Sigmoid colon (tissue), 7 donors: ENCODE results near the gene SGTA. TPM values are rescaled to one million over a fixed set of nuclear protein-coding genes. Genes with fewer than 3 reads are reported as not detected.

Source experiments
- DNase-seq: peaks from one replicate; pipeline ENCODE4 v3.0.0-alpha.2; 2019
- H3K27ac ChIP-seq, 4 donors: fragments of 200-600 bp; sonication (generic); one replicate each; pipeline ENCODE4 v1.5.1; 2016 to 2019; ENCODE audit warnings: mild to moderate bottlenecking in 1 of 4
- H3K27me3 ChIP-seq, 3 donors: fragments of 200-600 bp; sonication (generic); one replicate each; pipeline ENCODE4 v1.5.1; 2019; ENCODE audit warnings: mild to moderate bottlenecking in 1 of 3
- H3K36me3 ChIP-seq, 4 donors: fragments of 200-600 bp; sonication (generic); one replicate each; pipeline ENCODE4 v1.5.1; 2016 to 2019
- H3K4me1 ChIP-seq, 4 donors: fragments of 200-600 bp; sonication (generic); one replicate each; pipeline ENCODE4 v1.5.1; 2017 to 2019
- H3K4me3 ChIP-seq, 4 donors: fragments of 200-600 bp; sonication (generic); one replicate each; pipeline ENCODE4 v1.5.1; 2017 to 2019; ENCODE audit warnings: mild to moderate bottlenecking in 2 of 4, moderate library complexity in 1 of 4
- H3K9me3 ChIP-seq, 4 donors: fragments of 200-600 bp in 3 of 4; sonication (generic) in 3 of 4; one replicate each; pipeline versions ENCODE4 v1.5.1 to v1.6.1; 2013 to 2019
- EP300 ChIP-seq, 4 donors: sonication (generic); formaldehyde crosslinking; IDR thresholded peaks; one replicate each; pipeline ENCODE4 v1.6.1; 2017; ENCODE audit warnings: antibody characterized with exemption in 4 of 4
- POLR2A ChIP-seq, 2 donors: fragments of 450-650 bp; IDR thresholded peaks; one replicate each; pipeline ENCODE4 v1.6.1; 2016; ENCODE audit warnings: antibody characterized with exemption in 2 of 2, mild to moderate bottlenecking in 2 of 2, moderate library complexity in 2 of 2
- POLR2AphosphoS5 ChIP-seq, 4 donors: sonication (generic); formaldehyde crosslinking; IDR thresholded peaks; one replicate each; pipeline ENCODE4 v1.6.1; 2017; ENCODE audit warnings: antibody characterized with exemption in 4 of 4
- WGBS, 2 donors: extraction: QIAGEN DNeasy Blood & Tissue Kit; methylation state at CpG; one replicate each; pipeline ENCODE4 v1.1.7; 2013; 5-methylcytosine and 5-hydroxymethylcytosine counted together
- intact Hi-C: fragments of 100-400 bp; cut with DNase I; formaldehyde crosslinking; loops from one replicate; pipeline ENCODE4 v1.15.1; 2023
- polyA plus RNA-seq, 3 donors: library from polyadenylated mRNA; stranded (reverse); fragments of 200-250 nt; gene quantifications; one replicate each; pipeline ENCODE4 v1.2.3, GENCODE V29; 2013
- total RNA-seq, 4 donors: library from RNA; depleted of rRNA; stranded (reverse); fragments of >200 nt; gene quantifications; one replicate each; pipeline ENCODE4 v1.1.0, GENCODE V29; 2016
- TF ChIP-seq, protein P1 (sequence below), 4 experiments: fragments of 450-650 bp in 3 of 4; fragments of 200-600 bp in 1 of 4; IDR thresholded peaks; one replicate each; pipeline ENCODE4 v1.5.1; 2016 to 2019; ENCODE audit warnings: antibody characterized with exemption in 4 of 4, mild to moderate bottlenecking in 3 of 4, moderate library complexity in 2 of 4
- donor health status: healthy with polysubstance abuse.
- donor health status: Bipolar disorder and iron deficiency.
- donor health status: healthy.

The SGTA gene
- total and polyA plus RNA-seq, 7 donors, result 42.5 to 80.7 (median 48.1) TPM

DNA sequence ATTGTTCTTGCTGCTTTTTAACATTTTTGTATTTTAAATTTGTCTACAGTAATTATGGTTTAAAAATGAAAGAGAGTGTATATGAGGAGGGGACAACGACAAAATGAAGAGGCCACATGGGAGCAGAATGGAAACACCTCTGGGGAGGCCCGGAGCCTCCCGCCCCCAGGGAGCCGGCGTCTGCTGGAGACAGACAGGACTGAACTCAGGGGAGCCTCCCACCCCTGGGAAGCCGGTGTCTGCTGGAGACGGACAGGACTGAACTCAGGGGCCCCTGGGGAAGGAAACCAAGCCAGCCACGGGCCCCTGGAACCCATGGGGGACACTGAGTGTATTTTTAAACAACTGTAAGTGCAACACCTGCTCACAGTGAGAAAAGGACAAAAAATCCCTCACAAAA is 26.6 kb downstream of the SGTA start:
- 72 to 91% methylated on average over 8 of the region's 8 CpGs for WGBS, 2 donors
- DNase-seq, result no peak
- intact Hi-C loops, result no loop called here
- H3K27ac ChIP-seq, result no peak overlapping the region
- H3K36me3 ChIP-seq, result peaks cover 30 to 69% (median 44%) of the 10 kb centered on the region in 4 donors
- H3K27me3 ChIP-seq, result no peaks in the 10 kb centered on the region
- TF ChIP-seq EP300 (IDR thresholded peaks at IDR 0.05) (no peak), POLR2A (IDR thresholded peaks at IDR 0.05) (no peak), POLR2AphosphoS5 (IDR thresholded peaks at IDR 0.05) (no peak)
- TF ChIP-seq, protein P1, sequence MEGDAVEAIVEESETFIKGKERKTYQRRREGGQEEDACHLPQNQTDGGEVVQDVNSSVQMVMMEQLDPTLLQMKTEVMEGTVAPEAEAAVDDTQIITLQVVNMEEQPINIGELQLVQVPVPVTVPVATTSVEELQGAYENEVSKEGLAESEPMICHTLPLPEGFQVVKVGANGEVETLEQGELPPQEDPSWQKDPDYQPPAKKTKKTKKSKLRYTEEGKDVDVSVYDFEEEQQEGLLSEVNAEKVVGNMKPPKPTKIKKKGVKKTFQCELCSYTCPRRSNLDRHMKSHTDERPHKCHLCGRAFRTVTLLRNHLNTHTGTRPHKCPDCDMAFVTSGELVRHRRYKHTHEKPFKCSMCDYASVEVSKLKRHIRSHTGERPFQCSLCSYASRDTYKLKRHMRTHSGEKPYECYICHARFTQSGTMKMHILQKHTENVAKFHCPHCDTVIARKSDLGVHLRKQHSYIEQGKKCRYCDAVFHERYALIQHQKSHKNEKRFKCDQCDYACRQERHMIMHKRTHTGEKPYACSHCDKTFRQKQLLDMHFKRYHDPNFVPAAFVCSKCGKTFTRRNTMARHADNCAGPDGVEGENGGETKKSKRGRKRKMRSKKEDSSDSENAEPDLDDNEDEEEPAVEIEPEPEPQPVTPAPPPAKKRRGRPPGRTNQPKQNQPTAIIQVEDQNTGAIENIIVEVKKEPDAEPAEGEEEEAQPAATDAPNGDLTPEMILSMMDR (IDR thresholded peaks at IDR 0.05), result no peak
- H3K9me3 ChIP-seq, result no peaks in the 10 kb centered on the region
- no peaks in the 10 kb centered on the region for H3K4me1 ChIP-seq
- H3K4me3 ChIP-seq, result no peak overlapping the region

DNA sequence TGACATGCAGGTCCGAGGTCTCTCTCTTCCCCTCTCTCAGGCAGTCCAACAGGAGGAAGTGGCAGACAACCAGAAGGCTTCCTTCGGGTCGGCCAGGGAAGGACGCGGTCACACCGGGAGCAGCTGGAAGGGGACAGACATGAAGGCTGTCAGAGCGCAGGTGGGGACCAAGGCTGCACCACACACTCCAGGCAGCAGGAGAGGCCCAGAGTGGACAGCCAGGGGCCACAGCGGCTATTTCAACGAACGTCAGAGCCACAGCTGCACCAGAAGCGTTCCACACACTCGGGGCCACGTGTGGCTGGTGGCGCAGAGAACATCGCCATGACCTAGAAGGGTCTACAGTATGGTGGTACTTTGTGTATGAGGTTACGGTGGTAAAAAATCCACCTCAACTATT is 27.3 kb downstream of the SGTA start:
- intact Hi-C loops, result no loop called here
- TF ChIP-seq POLR2A (IDR thresholded peaks at IDR 0.05) (no peak), POLR2AphosphoS5 (IDR thresholded peaks at IDR 0.05) (no peak), EP300 (IDR thresholded peaks at IDR 0.05) (no peak)
- TF ChIP-seq, protein P1 (IDR thresholded peaks at IDR 0.05), result no peak
- Histone ChIP-seq H3K4me1 (no peaks in the 10 kb centered on the region), H3K27me3 (no peaks in the 10 kb centered on the region), H3K9me3 (no peaks in the 10 kb centered on the region), H3K36me3 (peaks cover 27 to 62% (median 40%) of the 10 kb centered on the region in 4 donors), H3K4me3 (no peak overlapping the region), H3K27ac (no peak overlapping the region)
- no peak for DNase-seq
- WGBS, 2 donors, result 94% methylated on average over 16 of the region's 16 CpGs

DNA sequence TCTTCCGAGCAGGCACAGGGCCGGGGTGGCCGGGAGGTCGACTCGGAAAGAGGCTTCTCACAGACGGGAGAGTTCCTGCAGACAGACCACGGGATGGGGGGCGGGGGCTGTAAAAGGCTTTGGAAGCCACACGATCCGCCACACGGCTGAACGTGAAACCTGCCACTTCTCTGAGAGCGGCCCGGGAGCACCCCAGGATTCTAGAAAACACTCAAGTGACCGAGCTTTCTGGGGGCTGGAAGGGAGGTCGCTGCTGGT is 27.7 kb downstream of the SGTA start:
- no peaks in the 10 kb centered on the region for H3K27me3 ChIP-seq
- intact Hi-C loops, result no loop called here
- H3K36me3 ChIP-seq, result peaks cover 25 to 58% (median 36%) of the 10 kb centered on the region in 4 donors
- WGBS, 2 donors, result 93 to 94% methylated on average over 16 of the region's 16 CpGs
- no peaks in the 10 kb centered on the region for H3K4me1 ChIP-seq
- TF ChIP-seq, protein P1 (IDR thresholded peaks at IDR 0.05), result no peak
- no peak for TF ChIP-seq POLR2A (IDR thresholded peaks at IDR 0.05)
- no peak overlapping the region for H3K27ac ChIP-seq
- no peak overlapping the region for H3K4me3 ChIP-seq
- no peak for DNase-seq
- H3K9me3 ChIP-seq, result no peaks in the 10 kb centered on the region

DNA sequence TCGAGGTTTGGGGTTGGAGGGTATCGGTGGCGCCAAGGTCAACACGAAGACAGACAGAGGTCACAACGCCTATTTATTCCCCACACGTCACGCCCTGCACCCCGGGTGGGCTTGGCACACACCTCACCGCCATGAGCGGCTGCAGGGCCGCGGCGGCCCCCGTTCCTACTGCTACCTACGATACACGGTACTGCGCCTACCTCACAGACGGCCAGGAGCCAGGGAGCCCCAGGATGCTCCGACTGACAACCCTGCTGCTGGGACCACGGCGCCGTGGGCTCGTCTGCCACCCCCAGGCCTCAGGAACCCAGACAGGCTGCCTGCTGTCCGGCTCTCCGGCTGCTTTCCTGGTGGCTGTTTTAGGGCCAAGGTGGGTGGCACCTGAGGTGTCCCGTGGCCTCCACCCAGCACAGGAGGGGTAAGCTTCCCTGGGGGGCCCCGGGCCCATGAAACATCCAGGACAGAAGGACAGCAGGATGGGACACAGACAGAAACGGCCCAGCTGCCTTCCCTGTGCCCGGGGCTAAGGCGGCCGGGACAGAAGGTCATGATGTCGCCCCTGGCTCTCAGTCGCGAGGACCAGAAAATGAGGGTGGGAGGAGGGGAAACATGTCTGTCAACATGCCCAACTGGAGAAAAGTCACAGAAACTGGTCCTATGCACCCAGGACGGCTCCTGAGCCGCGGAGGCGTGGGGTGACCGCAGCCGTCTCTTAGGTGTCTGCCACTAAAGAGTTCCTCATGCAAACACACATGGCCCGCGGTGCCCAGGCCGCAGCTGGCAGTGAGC is 28.2 kb downstream of the SGTA start:
- no peak for DNase-seq
- no peak overlapping the region for H3K4me3 ChIP-seq
- no peak for TF ChIP-seq POLR2AphosphoS5 (IDR thresholded peaks at IDR 0.05)
- no peak for TF ChIP-seq EP300 (IDR thresholded peaks at IDR 0.05)
- no peak for TF ChIP-seq POLR2A (IDR thresholded peaks at IDR 0.05)
- TF ChIP-seq, protein P1 (IDR thresholded peaks at IDR 0.05), result no peak
- H3K9me3 ChIP-seq, result no peaks in the 10 kb centered on the region
- intact Hi-C loops, result no loop called here
- peaks cover 25 to 54% (median 35%) of the 10 kb centered on the region in 4 donors for H3K36me3 ChIP-seq
- H3K4me1 ChIP-seq, result no peaks in the 10 kb centered on the region
- no peaks in the 10 kb centered on the region for H3K27me3 ChIP-seq
- 95% methylated on average over 43 of the region's 43 CpGs for WGBS, 2 donors
- H3K27ac ChIP-seq, result no peak overlapping the region

DNA sequence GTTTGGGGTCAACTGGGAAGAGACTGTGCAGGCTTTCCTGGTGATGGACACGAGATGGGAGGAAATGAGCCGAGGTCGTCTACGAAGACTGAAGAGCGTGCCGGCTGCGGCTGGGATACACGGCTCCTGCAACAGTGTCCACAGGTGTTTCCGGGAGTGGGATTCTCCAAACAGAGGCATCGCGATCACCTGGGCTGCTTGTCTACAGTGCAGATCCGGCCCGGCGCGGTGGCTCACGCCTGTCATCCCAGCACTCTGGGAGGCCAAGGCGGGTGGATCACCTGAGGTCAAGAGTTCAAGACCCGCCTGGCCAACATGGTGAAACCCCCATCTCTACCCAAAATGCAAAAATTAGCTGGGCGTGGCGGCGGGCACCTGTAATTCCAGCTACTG is 31.6 kb downstream of the SGTA start:
- H3K4me3 ChIP-seq, result no peak overlapping the region
- no peak overlapping the region for H3K27ac ChIP-seq
- no peaks in the 10 kb centered on the region for H3K27me3 ChIP-seq
- H3K9me3 ChIP-seq, result no peaks in the 10 kb centered on the region
- peaks cover 0 to 3% (median 0%) of the 10 kb centered on the region in 4 donors for H3K4me1 ChIP-seq
- peaks cover 13 to 22% (median 16%) of the 10 kb centered on the region in 4 donors for H3K36me3 ChIP-seq
- intact Hi-C loops, result no loop called here
- WGBS, 2 donors, result 90 to 91% methylated on average over 21 of the region's 21 CpGs
- DNase-seq, result no peak
- TF ChIP-seq POLR2A (IDR thresholded peaks at IDR 0.05), result no peak
- no peak for TF ChIP-seq EP300 (IDR thresholded peaks at IDR 0.05)
- TF ChIP-seq, protein P1 (IDR thresholded peaks at IDR 0.05), result no peak
- no peak for TF ChIP-seq POLR2AphosphoS5 (IDR thresholded peaks at IDR 0.05)
